MCF 10A (cell line): ENCODE measurements around the gene BICC1. TPM values are rescaled to one million over a fixed set of nuclear protein-coding genes. Genes with fewer than 3 reads are reported as not detected.
A peak's percentile ranks its signal among the peaks of the same experiment; 100 is the strongest.

ENCODE experiments used
- BruUV-seq: library from RNA; stranded (reverse); fragments of 400-500 nt; replicated peaks from 2 replicates; lab custom pipeline; 2021; lab: Mats Ljungman, UMichigan
- CTCF ChIA-PET: fragments of 300-600 bp; sonication (Branson Sonifier 250); formaldehyde crosslinking; extraction: SDS; loops from one replicate; lab custom pipeline; 2021; ENCODE audit warnings: antibody characterized with exemption, inconsistent platforms; lab: Yijun Ruan, JAX
- POLR2A ChIA-PET: fragments of 300-600, 350-650 bp; sonication (Branson Sonifier 250); formaldehyde crosslinking; extraction: SDS; loops from one replicate; lab custom pipeline; 2020; ENCODE audit warnings: antibody characterized with exemption, inconsistent platforms; lab: Yijun Ruan, JAX
- DNase-seq: peaks from one replicate; pipeline ENCODE4 v3.0.0-alpha.2; 2018; ENCODE audit not compliant: unreplicated experiment
- H3K27ac Mint-ChIP-seq: one replicate; pipeline ENCODE4 v1.8.0; 2022; ENCODE audit warnings: mild to moderate bottlenecking, low read depth, mixed read lengths; ENCODE audit not compliant: unreplicated experiment
- H3K27me3 Mint-ChIP-seq: one replicate; pipeline ENCODE4 v1.8.0; 2022; ENCODE audit warnings: mixed read lengths; ENCODE audit not compliant: insufficient read depth, unreplicated experiment
- H3K36me3 Mint-ChIP-seq: one replicate; pipeline ENCODE4 v1.8.0; 2022; ENCODE audit warnings: mild to moderate bottlenecking, moderate library complexity, mixed read lengths; ENCODE audit not compliant: insufficient read depth, unreplicated experiment
- H3K4me1 Mint-ChIP-seq: one replicate; pipeline ENCODE4 v1.8.0; 2022; ENCODE audit warnings: mixed read lengths; ENCODE audit not compliant: insufficient read depth, unreplicated experiment
- H3K4me3 Mint-ChIP-seq: one replicate; pipeline ENCODE4 v1.8.0; 2022; ENCODE audit warnings: mild to moderate bottlenecking, moderate library complexity, mixed read lengths; ENCODE audit not compliant: unreplicated experiment
- H3K9me3 Mint-ChIP-seq: one replicate; pipeline ENCODE4 v1.8.0; 2022; ENCODE audit warnings: mixed read lengths; ENCODE audit not compliant: unreplicated experiment
- intact Hi-C: fragments of 100-400 bp; cut with micrococcal nuclease; formaldehyde crosslinking; loops from 2 replicates; pipeline ENCODE4 v1.14.1; 2022
- total RNA-seq: library from RNA; stranded (reverse); gene quantifications from 2 replicates; pipeline ENCODE4 v1.2.3, GENCODE V29; 2022
- TF ChIP-seq, protein P1 (sequence below): fragments of 200-600 bp; IDR thresholded peaks from one replicate; pipeline ENCODE4 v1.8.0; 2022; ENCODE audit warnings: antibody characterized with exemption, mild to moderate bottlenecking; ENCODE audit not compliant: unreplicated experiment

The BICC1 gene
- total RNA-seq, 1 experiment from 2014 or later = 15.6 TPM

DNA sequence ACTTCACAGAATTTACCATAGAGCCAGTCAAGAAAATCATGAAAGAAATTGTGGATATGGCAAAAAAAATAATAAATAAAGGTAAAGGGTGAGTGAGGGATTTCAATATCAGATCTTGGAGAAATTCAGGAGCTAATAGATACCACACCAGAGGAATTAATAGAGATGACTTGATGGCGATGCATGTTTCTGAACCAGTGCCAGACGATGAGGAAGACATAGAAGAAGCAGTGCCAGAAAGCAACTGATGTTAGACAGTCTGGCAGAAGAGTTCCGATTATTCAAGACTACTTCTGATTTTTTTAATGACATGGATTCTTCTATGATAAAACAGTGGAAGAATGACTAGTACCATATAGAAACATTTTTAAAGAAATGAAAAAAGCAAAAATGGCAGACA, 314.7 kb downstream of the BICC1 start:
- no peak overlapping the region for H3K27ac Mint-ChIP-seq

DNA sequence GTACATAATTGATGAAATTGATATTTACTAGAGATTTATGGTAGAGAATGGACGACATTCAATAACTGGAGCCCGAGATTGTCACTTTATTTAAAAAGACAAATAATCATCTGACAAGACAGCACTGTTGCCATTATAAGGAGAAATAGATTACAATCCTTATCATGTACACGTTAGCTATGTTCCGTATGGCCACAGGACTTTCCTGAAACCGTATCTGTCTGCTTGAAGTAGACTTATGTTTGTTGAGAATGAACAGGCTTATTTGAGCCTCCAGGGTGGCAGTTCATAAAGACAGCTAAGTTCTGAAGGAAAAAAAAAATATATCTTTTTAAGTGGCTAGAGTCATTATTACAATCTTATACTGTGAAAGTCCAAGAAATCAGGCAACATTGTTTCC, 317.2 kb downstream of the BICC1 start:
- H3K27me3 Mint-ChIP-seq = no peaks in the 10 kb centered on the region
- H3K9me3 Mint-ChIP-seq = no peaks in the 10 kb centered on the region
- no peak overlapping the region for H3K4me3 Mint-ChIP-seq
- ChIA-PET CTCF (interaction anchor here (0.7 kb wide), 1 partner anchor 298 kb away, joined by 3 read pairs; no protein-coding TSS in a partner anchor), POLR2A (no interaction called here)
- BruUV-seq = no TSS peak
- no peaks in the 10 kb centered on the region for H3K4me1 Mint-ChIP-seq
- intact Hi-C loops = no loop called here
- DNase-seq = no peak
- H3K36me3 Mint-ChIP-seq = peaks cover 25% of the 10 kb centered on the region
- TF ChIP-seq, protein P1, sequence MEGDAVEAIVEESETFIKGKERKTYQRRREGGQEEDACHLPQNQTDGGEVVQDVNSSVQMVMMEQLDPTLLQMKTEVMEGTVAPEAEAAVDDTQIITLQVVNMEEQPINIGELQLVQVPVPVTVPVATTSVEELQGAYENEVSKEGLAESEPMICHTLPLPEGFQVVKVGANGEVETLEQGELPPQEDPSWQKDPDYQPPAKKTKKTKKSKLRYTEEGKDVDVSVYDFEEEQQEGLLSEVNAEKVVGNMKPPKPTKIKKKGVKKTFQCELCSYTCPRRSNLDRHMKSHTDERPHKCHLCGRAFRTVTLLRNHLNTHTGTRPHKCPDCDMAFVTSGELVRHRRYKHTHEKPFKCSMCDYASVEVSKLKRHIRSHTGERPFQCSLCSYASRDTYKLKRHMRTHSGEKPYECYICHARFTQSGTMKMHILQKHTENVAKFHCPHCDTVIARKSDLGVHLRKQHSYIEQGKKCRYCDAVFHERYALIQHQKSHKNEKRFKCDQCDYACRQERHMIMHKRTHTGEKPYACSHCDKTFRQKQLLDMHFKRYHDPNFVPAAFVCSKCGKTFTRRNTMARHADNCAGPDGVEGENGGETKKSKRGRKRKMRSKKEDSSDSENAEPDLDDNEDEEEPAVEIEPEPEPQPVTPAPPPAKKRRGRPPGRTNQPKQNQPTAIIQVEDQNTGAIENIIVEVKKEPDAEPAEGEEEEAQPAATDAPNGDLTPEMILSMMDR = no peak
- no peak overlapping the region for H3K27ac Mint-ChIP-seq

More for the DNA sequence above, 314.7 kb downstream of the BICC1 start:
- intact Hi-C loops = no loop called here
- Mint-ChIP-seq H3K9me3 (no peaks in the 10 kb centered on the region), H3K36me3 (peaks cover 48% of the 10 kb centered on the region), H3K4me3 (no peak overlapping the region), H3K4me1 (no peaks in the 10 kb centered on the region), H3K27me3 (no peaks in the 10 kb centered on the region)
- CTCF ChIA-PET = interaction anchor here (0.6 to 1.0 kb wide), 2 partner anchors 10 to 21 kb away, joined by 3 read pairs; no protein-coding TSS in a partner anchor
- TF ChIP-seq, protein P1 = no peak
- no peak for DNase-seq
- POLR2A ChIA-PET = interaction anchor here (0.9 kb wide), 1 partner anchor 12 kb away, joined by 3 read pairs; no protein-coding TSS in a partner anchor
- no TSS peak for BruUV-seq

DNA sequence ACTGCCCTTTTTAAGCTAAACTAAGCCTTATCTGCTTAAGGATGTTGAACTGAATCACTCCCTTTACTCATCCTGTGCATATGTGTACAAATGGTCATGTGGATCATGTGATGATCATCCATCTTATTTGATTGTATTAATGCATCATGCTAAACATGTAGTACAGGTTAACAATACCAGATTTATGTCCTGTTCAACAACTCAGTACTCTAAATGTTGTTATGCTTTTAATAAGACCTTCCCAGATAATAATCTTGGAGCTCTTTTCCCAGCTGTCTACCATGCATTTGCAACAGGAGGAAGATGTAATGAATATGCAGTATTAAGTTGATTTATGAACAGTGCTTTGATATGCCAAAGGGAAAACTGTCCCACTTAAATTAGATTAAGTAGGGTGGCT, 318.0 kb downstream of the BICC1 start:
- ChIA-PET CTCF (no interaction called here), POLR2A (no interaction called here)
- no peaks in the 10 kb centered on the region for H3K9me3 Mint-ChIP-seq
- no peaks in the 10 kb centered on the region for H3K27me3 Mint-ChIP-seq
- DNase-seq = no peak
- H3K4me1 Mint-ChIP-seq = no peaks in the 10 kb centered on the region
- TF ChIP-seq, protein P1 = no peak
- no peak overlapping the region for H3K27ac Mint-ChIP-seq
- no peak overlapping the region for H3K4me3 Mint-ChIP-seq
- H3K36me3 Mint-ChIP-seq = peaks cover 21% of the 10 kb centered on the region
- TSS peak; percentile 21 for BruUV-seq
- intact Hi-C loops = no loop called here

DNA sequence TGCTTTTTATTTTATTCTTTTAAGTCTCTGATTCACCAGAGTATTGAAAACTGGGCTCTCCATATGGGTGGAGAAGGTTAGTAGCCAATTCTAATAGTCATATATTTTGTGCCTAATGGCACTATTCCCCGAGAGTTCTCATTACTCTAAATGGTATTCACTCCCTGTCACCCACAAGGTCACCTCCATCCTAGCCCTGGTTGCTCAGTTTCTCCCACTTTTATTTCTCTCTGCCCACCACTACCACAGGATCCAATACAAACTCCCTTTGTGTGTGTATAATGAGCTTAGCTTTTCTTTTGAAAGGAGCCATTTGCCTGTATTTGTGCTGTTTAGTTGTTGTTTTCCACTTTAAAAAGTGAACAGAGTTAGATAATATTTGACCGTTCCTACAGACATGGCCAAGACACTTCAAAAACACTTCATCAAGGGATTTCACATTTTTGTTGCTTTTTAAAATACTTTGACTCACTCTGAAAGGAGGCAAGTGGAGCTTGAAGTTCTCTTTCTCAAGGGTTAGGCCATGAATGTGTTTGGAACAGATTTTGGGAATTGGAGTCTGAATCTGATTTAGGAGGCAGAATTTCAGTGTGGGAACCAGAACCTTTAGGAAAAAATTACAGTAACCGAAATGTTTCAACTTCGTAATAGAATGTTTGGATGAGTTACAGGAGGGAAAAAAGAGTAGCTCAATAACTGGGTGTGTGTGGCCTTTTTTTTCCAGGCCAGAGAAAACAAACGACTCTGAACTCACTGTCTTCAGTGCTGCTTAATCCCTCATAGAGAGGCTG, 321.3 kb downstream of the BICC1 start:
- Mint-ChIP-seq H3K27me3 (no peaks in the 10 kb centered on the region), H3K4me1 (no peaks in the 10 kb centered on the region), H3K9me3 (no peaks in the 10 kb centered on the region), H3K36me3 (peaks cover 7% of the 10 kb centered on the region), H3K27ac (peak overlapping the region; percentile 27), H3K4me3 (no peak overlapping the region)
- BruUV-seq = no TSS peak
- TF ChIP-seq, protein P1 = no peak
- intact Hi-C loops = no loop called here
- CTCF ChIA-PET = interaction anchor here (1.8 kb wide), 1 partner anchor 12 kb away, joined by 9 read pairs; no protein-coding TSS in a partner anchor
- no peak for DNase-seq
- POLR2A ChIA-PET = no interaction called here
